BE2C (cell line): Measurements from ENCODE around the gene KLHDC7B.
A peak's percentile ranks its signal among the peaks of the same experiment; 100 is the strongest.

ENCODE experiments used
- DNase-seq: peaks from one replicate; pipeline ENCODE4 v3.0.0-alpha.2; 2020
- H3K27me3 ChIP-seq: fragments of 250-450 bp; sonication (Bioruptor Pico); 2 replicates; pipeline ENCODE4 v1.5.1; 2020; ENCODE audit warnings: mild to moderate bottlenecking
- H3K36me3 ChIP-seq: fragments of 250-450 bp; sonication (Bioruptor Pico); 2 replicates; pipeline ENCODE4 v1.5.1; 2020; ENCODE audit warnings: mild to moderate bottlenecking
- H3K4me1 ChIP-seq: fragments of 250-450 bp; sonication (Bioruptor Pico); 2 replicates; pipeline ENCODE4 v1.5.1; 2020
- H3K4me3 ChIP-seq: 2 replicates; pipeline ENCODE4 v1.5.1; 2011; ENCODE audit warnings: low read depth, low read length
- H3K9me3 ChIP-seq: fragments of 250-450 bp; sonication (Bioruptor Pico); 2 replicates; pipeline ENCODE4 v1.5.1; 2020
- TF ChIP-seq, protein P1 (sequence below): IDR thresholded peaks from 2 replicates; pipeline ENCODE4 v1.5.1; 2012; ENCODE audit warnings: mild to moderate bottlenecking, low read depth, low read length

The KLHDC7B gene

GRCh38 chr22:50526834-50527801 lies 18.6 kb upstream of the KLHDC7B start:
- TF ChIP-seq, protein P1, sequence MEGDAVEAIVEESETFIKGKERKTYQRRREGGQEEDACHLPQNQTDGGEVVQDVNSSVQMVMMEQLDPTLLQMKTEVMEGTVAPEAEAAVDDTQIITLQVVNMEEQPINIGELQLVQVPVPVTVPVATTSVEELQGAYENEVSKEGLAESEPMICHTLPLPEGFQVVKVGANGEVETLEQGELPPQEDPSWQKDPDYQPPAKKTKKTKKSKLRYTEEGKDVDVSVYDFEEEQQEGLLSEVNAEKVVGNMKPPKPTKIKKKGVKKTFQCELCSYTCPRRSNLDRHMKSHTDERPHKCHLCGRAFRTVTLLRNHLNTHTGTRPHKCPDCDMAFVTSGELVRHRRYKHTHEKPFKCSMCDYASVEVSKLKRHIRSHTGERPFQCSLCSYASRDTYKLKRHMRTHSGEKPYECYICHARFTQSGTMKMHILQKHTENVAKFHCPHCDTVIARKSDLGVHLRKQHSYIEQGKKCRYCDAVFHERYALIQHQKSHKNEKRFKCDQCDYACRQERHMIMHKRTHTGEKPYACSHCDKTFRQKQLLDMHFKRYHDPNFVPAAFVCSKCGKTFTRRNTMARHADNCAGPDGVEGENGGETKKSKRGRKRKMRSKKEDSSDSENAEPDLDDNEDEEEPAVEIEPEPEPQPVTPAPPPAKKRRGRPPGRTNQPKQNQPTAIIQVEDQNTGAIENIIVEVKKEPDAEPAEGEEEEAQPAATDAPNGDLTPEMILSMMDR = no peak
- H3K36me3 ChIP-seq = peaks cover 17% of the 10 kb centered on the region
- peak; percentile 66 for DNase-seq
- peak overlapping the region; percentile 85 for H3K4me3 ChIP-seq
- H3K4me1 ChIP-seq = peaks cover 17% of the 10 kb centered on the region
- H3K27me3 ChIP-seq = peaks cover 30% of the 10 kb centered on the region
- peaks cover 5% of the 10 kb centered on the region; the same call in 1 of the 2 replicates for H3K9me3 ChIP-seq

GRCh38 chr22:50527921-50528681 lies 17.6 kb upstream of the KLHDC7B start:
- Histone ChIP-seq H3K4me1 (peaks cover 17% of the 10 kb centered on the region), H3K27me3 (peaks cover 40% of the 10 kb centered on the region), H3K9me3 (peaks cover 5% of the 10 kb centered on the region; the same call in 1 of the 2 replicates), H3K4me3 (no peak overlapping the region), H3K36me3 (peaks cover 10% of the 10 kb centered on the region)
- no peak for DNase-seq
- TF ChIP-seq, protein P1 = no peak

DNA sequence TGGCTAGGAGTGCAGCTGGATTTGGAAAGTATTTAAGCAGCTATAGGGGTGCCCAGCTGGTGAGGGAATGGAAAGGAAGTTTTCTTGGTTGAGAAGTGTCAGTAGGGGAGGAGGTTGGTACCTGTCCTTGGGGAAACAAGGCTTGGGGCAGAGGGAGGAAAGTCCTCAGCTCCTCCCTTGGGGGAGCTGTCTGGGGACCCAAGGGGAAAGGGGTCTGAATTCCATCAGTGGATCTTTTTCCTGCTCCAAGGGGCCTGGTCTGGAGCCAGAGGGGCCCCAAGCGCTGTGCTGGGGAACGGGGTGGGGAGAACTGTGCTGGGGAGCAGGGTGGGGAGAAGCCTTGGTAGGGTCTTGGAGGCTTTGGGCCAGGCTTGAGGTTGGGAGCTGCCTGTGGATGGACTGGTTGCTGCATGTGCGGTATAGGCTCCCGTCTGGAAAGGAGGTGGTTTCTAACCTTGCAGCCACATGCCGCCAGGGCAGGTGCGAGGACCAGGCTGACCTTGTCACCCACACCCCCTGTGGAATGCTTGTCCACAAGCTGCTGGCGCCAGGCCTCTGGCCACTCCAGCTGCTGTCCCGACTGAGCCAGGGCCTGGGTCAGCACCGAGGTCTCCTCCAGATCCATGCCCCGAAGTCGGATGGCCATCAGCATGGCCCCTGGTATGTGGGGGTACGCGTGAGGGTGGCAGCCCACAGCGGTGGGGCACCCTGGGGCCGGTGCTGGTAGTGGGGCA lies 16.9 kb upstream of the KLHDC7B start:
- Histone ChIP-seq H3K4me3 (no peak overlapping the region), H3K36me3 (peaks cover 2% of the 10 kb centered on the region), H3K27me3 (peaks cover 47% of the 10 kb centered on the region), H3K4me1 (peaks cover 12% of the 10 kb centered on the region), H3K9me3 (peaks cover 5% of the 10 kb centered on the region; the same call in 1 of the 2 replicates)
- TF ChIP-seq, protein P1 = no peak
- no peak for DNase-seq

DNA sequence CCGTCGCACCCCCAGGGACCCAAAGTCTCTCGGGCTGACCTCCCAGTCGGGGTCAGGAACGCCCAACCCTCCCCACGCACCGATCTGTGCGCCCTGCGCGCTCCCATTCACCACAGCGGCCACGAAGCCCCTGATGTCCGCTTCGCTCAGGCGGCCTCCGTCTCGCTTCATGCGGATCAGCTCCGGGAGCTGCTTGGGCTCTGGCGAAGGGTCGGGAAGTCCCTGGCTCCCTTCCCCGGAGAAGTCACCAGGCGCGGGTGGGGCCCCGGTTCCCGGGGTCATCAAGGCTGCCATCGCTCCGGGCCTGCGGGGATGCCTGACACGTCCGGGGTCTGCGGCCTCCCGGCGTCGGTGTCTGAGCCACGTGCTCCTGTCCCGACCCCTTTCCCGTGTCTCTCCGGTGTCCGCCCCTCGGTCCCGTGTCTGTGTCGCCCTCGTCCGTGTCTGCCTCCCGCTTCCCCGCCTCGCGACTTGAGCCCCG lies 16.2 kb upstream of the KLHDC7B start:
- H3K4me1 ChIP-seq = peaks cover 12% of the 10 kb centered on the region; the same call in 1 of the 2 replicates
- H3K4me3 ChIP-seq = no peak overlapping the region
- TF ChIP-seq, protein P1 = no peak
- H3K9me3 ChIP-seq = peaks cover 5% of the 10 kb centered on the region; the same call in 1 of the 2 replicates
- H3K27me3 ChIP-seq = peaks cover 47% of the 10 kb centered on the region
- DNase-seq = no peak
- H3K36me3 ChIP-seq = no peaks in the 10 kb centered on the region

- Histone ChIP-seq H3K36me3 (no peaks in the 10 kb centered on the region), H3K27me3 (peaks cover 47% of the 10 kb centered on the region), H3K4me1 (peaks cover 12% of the 10 kb centered on the region; the same call in 1 of the 2 replicates), H3K9me3 (peaks cover 5% of the 10 kb centered on the region; the same call in 1 of the 2 replicates), H3K4me3 (no peak within 1 kb of the TSS)
- TF ChIP-seq, protein P1 = no peak
- no peak for DNase-seq
Measured at GRCh38 chr22:50529897-50530579, 15.7 kb upstream of the KLHDC7B start, which contains the start of gene TYMP. Gene TYMP (minus strand): TSS chr22:50530012. CDS start chr22:50529709, 303 bp downstream.
